AG09319 (cell line): ENCODE measurements around the gene PRKG1.

Source experiments
- DNase-seq: peaks from one replicate; pipeline ENCODE4 v3.0.0-alpha.2; 2010; ENCODE audit warnings: low read depth; ENCODE audit errors: extremely low read depth
- CTCF ChIP-seq: IDR thresholded peaks from 2 replicates; pipeline ENCODE4 v1.5.1; 2011; ENCODE audit warnings: low read depth, mild to moderate bottlenecking, inconsistent platforms, low read length, moderate library complexity

The PRKG1 gene

GRCh38 chr10:51834548-51834947 is 760.3 kb downstream of the PRKG1 start:
- no peak for TF ChIP-seq CTCF
- no peak for DNase-seq

- no peak for DNase-seq
- TF ChIP-seq CTCF = no peak
Measured at GRCh38 chr10:51838471-51838870, 764.2 kb downstream of the PRKG1 start.

GRCh38 chr10:51843966-51844365 is 769.7 kb downstream of the PRKG1 start:
- no peak for TF ChIP-seq CTCF
- DNase-seq = no peak

- no peak for DNase-seq
- TF ChIP-seq CTCF = no peak
Measured at GRCh38 chr10:51846856-51847506, 772.7 kb downstream of the PRKG1 start.

GRCh38 chr10:51852297-51852696 is 778.0 kb downstream of the PRKG1 start:
- no peak for TF ChIP-seq CTCF
- DNase-seq = no peak

GRCh38 chr10:51857305-51857704 is 783.0 kb downstream of the PRKG1 start:
- TF ChIP-seq CTCF = no peak
- DNase-seq = no peak

- TF ChIP-seq CTCF = no peak
Measured at GRCh38 chr10:51860257-51860656, 786.0 kb downstream of the PRKG1 start.

More at GRCh38 chr10:51860257-51860656, 786.0 kb downstream of the PRKG1 start:
- DNase-seq = no peak
